Parathyroid adenoma (tissue), 2 donors: Measurements from ENCODE around the gene ADPRHL1.

Experiments used
- H2AFZ ChIP-seq: fragments of 300-600 bp; sonication (generic); one replicate; pipeline ENCODE4 v1.7.0; 2017; ENCODE audit warnings: antibody characterized with exemption, mild to moderate bottlenecking
- H3K27ac ChIP-seq: fragments of 300-600 bp; sonication (generic); one replicate; pipeline ENCODE4 v1.7.0; 2017
- H3K27me3 ChIP-seq: fragments of 300-600 bp; sonication (generic); one replicate; pipeline ENCODE4 v1.7.0; 2017; ENCODE audit warnings: low read length; ENCODE audit not compliant: control insufficient read depth, insufficient read depth
- H3K36me3 ChIP-seq: fragments of 300-600 bp; sonication (generic); one replicate; pipeline ENCODE4 v1.7.0; 2017; ENCODE audit warnings: low read length; ENCODE audit not compliant: control insufficient read depth, insufficient read depth
- H3K4me1 ChIP-seq: fragments of 300-600 bp; sonication (generic); one replicate; pipeline ENCODE4 v1.7.0; 2017; ENCODE audit warnings: control low read depth
- H3K4me2 ChIP-seq: fragments of 300-600 bp; sonication (generic); one replicate; pipeline ENCODE4 v1.7.0; 2017; ENCODE audit warnings: low read length
- H3K4me3 ChIP-seq: fragments of 300-600 bp; sonication (generic); one replicate; pipeline ENCODE4 v1.7.0; 2017; ENCODE audit warnings: low read depth, low read length
- H3K79me2 ChIP-seq: fragments of 300-600 bp; sonication (generic); one replicate; pipeline ENCODE4 v1.7.0; 2017; ENCODE audit warnings: control low read depth
- H3K9ac ChIP-seq: fragments of 300-600 bp; sonication (generic); one replicate; pipeline ENCODE4 v1.7.0; 2017; ENCODE audit warnings: mild to moderate bottlenecking
- H3K9me3 ChIP-seq: fragments of 300-600 bp; sonication (generic); one replicate; pipeline ENCODE4 v1.7.0; 2017; ENCODE audit warnings: low read length; ENCODE audit not compliant: control insufficient read depth
- CTCF ChIP-seq: fragments of 300-600 bp; sonication (generic); IDR thresholded peaks from one replicate; pipeline ENCODE4 v1.7.0; 2017; ENCODE audit warnings: antibody characterized with exemption, mild to moderate bottlenecking
- donor health status: primary hyperparathyroidism.

Gene ADPRHL1

GRCh38 chr13:113401452-113402415 lies 51.6 kb downstream of the ADPRHL1 start:
- no peaks in the 10 kb centered on the region for H3K27me3 ChIP-seq
- no peak for TF ChIP-seq CTCF
- no peak overlapping the region for H3K27ac ChIP-seq
- H3K4me1 ChIP-seq, result no peaks in the 10 kb centered on the region
- no peak overlapping the region for H3K4me3 ChIP-seq
- H3K9me3 ChIP-seq, result no peaks in the 10 kb centered on the region
- no peak overlapping the region for H2AFZ ChIP-seq
- H3K79me2 ChIP-seq, result no peaks in the 10 kb centered on the region
- no peak overlapping the region for H3K9ac ChIP-seq
- H3K36me3 ChIP-seq, result no peaks in the 10 kb centered on the region
- no peak overlapping the region for H3K4me2 ChIP-seq

GRCh38 chr13:113400621-113401451 lies 52.5 kb downstream of the ADPRHL1 start:
- H3K27ac ChIP-seq, result no peak overlapping the region
- no peaks in the 10 kb centered on the region for H3K36me3 ChIP-seq
- H3K9ac ChIP-seq, result no peak overlapping the region
- TF ChIP-seq CTCF, result no peak
- H2AFZ ChIP-seq, result no peak overlapping the region
- H3K27me3 ChIP-seq, result no peaks in the 10 kb centered on the region
- no peaks in the 10 kb centered on the region for H3K9me3 ChIP-seq
- no peaks in the 10 kb centered on the region for H3K4me1 ChIP-seq
- no peak overlapping the region for H3K4me3 ChIP-seq
- no peak overlapping the region for H3K4me2 ChIP-seq
- no peaks in the 10 kb centered on the region for H3K79me2 ChIP-seq

- Histone ChIP-seq H3K27me3 (no peaks in the 10 kb centered on the region), H3K4me2 (no peak overlapping the region), H3K9ac (no peak overlapping the region), H3K9me3 (no peaks in the 10 kb centered on the region), H2AFZ (no peak overlapping the region), H3K27ac (no peak overlapping the region), H3K79me2 (no peaks in the 10 kb centered on the region), H3K4me3 (no peak overlapping the region), H3K36me3 (no peaks in the 10 kb centered on the region), H3K4me1 (no peaks in the 10 kb centered on the region)
- no peak for TF ChIP-seq CTCF
These were observed 53.5 kb downstream of the ADPRHL1 start for GRCh38 chr13:113399755-113400149.

- Histone ChIP-seq H3K4me3 (no peak overlapping the region), H3K79me2 (no peaks in the 10 kb centered on the region), H3K27ac (no peak overlapping the region), H3K27me3 (no peaks in the 10 kb centered on the region), H3K36me3 (no peaks in the 10 kb centered on the region), H2AFZ (no peak overlapping the region), H3K9me3 (no peaks in the 10 kb centered on the region), H3K4me1 (no peaks in the 10 kb centered on the region), H3K4me2 (no peak overlapping the region), H3K9ac (no peak overlapping the region)
- no peak for TF ChIP-seq CTCF
These were observed 54.1 kb downstream of the ADPRHL1 start for GRCh38 chr13:113398963-113399754.
